ENCODE data around the gene NPAS4.
"Not testable (repeated sequence)": the region's sequence is repeated elsewhere in the genome, so short reads cannot be mapped to it uniquely, and the experiment has no call there.

The NPAS4 gene

DNA sequence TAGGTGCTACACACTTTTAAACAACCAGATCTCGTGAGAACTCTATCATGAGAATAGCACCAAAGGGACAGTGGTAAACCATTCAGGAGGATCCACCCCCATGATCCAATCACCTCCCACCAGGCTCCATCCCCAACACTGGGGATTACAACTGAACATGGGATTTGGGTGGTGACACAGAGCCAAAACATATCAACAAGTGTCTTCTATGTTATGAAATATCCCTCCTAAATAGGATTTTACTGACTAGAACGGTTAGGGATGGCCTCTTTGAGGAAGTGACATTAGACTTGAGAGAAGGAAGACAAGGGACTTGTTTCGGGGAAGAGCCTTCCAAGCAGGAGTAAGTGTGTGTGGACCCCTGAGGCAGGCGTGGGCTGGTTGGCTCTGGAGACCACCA is 29.7 kb downstream of the NPAS4 start:
- no peaks in the 10 kb centered on the region for H3K36me3 ChIP-seq (ENCODE audit: insufficient read depth, low read length)
- no peak overlapping the region for H3K4me3 ChIP-seq (ENCODE audit: low read length)
- no peaks in the 10 kb centered on the region for H3K27me3 ChIP-seq (ENCODE audit: insufficient read depth, low read length)
- no peaks in the 10 kb centered on the region for H3K4me1 ChIP-seq (ENCODE audit: insufficient read depth, low read length)
- no peak overlapping the region for H2AFZ ChIP-seq (ENCODE audit: low read depth, low read length)
- peaks cover 5% of the 10 kb centered on the region for H3K9me3 ChIP-seq (ENCODE audit: low read length)

DNA sequence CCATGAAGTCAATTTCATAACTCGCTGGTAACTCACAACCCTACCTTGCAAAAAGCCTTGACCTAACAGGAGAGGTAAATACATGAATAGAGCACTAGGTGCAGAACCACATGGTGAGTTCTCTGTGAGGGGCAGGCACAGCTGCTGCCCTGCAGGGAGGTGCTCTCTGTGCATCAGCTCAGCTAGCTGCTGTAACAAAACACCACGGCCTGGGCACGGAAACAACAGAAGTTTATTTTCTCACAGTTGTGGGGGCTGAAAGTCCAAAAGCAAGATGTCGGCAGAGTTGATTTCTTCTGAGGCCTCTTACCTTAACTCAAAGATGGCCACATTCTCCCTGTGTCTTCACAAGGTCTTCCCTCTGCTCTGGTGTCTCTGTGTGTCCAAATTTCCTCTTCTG is 30.8 kb downstream of the NPAS4 start:
- H3K9me3 ChIP-seq (ENCODE audit: low read length) = peaks cover 5% of the 10 kb centered on the region
- no peak overlapping the region for H3K4me3 ChIP-seq (ENCODE audit: low read length)
- H3K27me3 ChIP-seq (ENCODE audit: insufficient read depth, low read length) = no peaks in the 10 kb centered on the region
- no peaks in the 10 kb centered on the region for H3K36me3 ChIP-seq (ENCODE audit: insufficient read depth, low read length)
- H3K4me1 ChIP-seq (ENCODE audit: insufficient read depth, low read length) = no peaks in the 10 kb centered on the region
- H2AFZ ChIP-seq (ENCODE audit: low read depth, low read length) = no peak overlapping the region

DNA sequence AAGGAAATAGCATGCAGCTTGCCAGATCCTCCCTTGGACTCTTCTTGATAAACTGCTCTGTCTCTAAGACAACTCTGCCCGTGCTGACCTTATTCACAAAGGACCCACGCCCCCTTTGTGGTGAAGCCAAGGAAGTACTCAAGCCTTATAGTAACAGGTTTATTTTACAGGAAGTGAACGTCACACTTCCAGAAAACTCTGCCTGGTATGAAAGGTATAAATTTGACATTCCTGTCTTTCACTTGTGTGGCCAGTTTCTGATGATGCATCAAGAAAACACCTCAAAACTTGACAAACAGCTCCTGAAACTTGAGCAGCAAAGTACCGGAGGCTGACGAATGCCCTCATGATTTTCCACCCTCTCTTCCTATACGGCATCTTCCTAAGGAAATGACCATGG is 33.4 kb downstream of the NPAS4 start:
- Histone ChIP-seq H3K36me3 (ENCODE audit: insufficient read depth, low read length) (no peaks in the 10 kb centered on the region), H3K27me3 (ENCODE audit: insufficient read depth, low read length) (no peaks in the 10 kb centered on the region), H3K4me1 (ENCODE audit: insufficient read depth, low read length) (no peaks in the 10 kb centered on the region), H3K9me3 (ENCODE audit: low read length) (peaks cover 5% of the 10 kb centered on the region), H3K4me3 (ENCODE audit: low read length) (no peak overlapping the region), H2AFZ (ENCODE audit: low read depth, low read length) (no peak overlapping the region)

DNA sequence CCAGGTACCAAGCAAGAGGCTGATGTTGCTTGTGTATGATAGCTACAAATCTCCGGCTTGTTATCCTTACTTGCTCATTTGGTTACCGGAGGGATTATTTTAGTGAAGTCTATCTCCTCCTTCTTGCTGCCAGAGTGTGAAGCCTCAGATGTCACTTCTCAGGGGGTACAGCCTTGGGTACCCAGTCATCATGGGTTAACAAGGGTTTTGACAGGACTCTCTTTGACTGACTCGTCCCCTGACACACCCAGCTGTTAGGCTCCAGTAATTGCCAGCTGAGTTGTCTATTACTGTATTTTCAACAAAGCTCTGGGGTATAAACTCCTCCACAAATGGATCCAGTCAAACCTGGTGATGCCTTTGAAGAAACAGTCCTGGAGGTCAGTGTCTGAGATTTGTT is 34.0 kb downstream of the NPAS4 start:
- no peaks in the 10 kb centered on the region for H3K27me3 ChIP-seq (ENCODE audit: insufficient read depth, low read length)
- no peak overlapping the region for H3K4me3 ChIP-seq (ENCODE audit: low read length)
- H3K9me3 ChIP-seq (ENCODE audit: low read length) = peaks cover 5% of the 10 kb centered on the region
- H3K4me1 ChIP-seq (ENCODE audit: insufficient read depth, low read length) = no peaks in the 10 kb centered on the region
- no peak overlapping the region for H2AFZ ChIP-seq (ENCODE audit: low read depth, low read length)
- H3K36me3 ChIP-seq (ENCODE audit: insufficient read depth, low read length) = no peaks in the 10 kb centered on the region

DNA sequence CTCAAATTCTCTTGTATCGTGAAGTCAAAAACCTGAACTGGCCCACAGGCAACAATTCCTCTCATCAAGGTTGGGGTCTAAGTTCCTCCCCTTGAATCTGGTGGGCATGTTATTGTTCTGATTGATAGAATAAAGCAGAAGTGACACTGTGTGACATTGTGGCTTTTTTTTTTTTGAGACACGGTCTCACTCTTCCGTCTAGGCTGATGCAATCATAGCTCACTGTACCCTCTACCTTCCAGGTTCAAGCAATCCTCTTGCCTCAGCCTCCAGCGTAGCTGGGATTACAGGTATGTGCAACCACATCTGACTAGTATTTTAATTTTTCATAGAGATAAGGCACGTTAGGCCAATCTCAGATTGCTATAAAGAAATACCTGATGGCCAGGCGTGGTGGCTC is 37.0 kb downstream of the NPAS4 start:
- Histone ChIP-seq H3K27me3 (ENCODE audit: insufficient read depth, low read length) (no peaks in the 10 kb centered on the region), H3K36me3 (ENCODE audit: insufficient read depth, low read length) (no peaks in the 10 kb centered on the region), H3K4me1 (ENCODE audit: insufficient read depth, low read length) (no peaks in the 10 kb centered on the region), H3K4me3 (ENCODE audit: low read length) (no peak overlapping the region), H3K9me3 (ENCODE audit: low read length) (no peaks in the 10 kb centered on the region), H2AFZ (ENCODE audit: low read depth, low read length) (no peak overlapping the region)

DNA sequence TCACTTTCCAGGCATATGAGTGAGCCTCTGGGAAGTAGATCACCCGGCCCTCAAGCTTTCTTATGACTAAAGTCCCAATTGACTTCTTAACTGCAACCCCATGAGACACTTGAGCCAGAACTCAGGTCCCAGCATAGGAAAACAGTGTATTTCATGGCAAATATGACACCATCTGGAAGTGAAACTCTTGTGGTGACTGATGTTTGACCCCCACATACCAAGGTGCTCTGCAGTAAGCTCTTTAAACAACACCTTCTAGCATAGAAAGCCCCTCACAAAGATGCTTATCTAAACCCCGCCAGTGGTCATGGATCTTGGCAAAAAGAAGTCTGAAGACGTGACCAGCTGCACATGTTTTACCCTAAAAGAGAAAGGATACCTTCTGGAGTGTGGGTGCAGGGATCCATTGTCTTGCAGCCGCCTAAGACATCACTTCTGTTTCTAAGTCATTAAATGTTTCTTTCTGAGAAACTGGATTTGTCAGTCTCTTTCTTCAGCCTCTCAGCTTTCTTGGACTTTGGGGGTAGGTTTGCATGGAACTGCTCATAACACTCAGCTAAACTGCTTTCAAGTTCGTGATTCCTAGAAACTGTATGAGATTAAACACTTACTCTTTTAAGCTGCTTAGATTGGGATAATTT is 38.4 kb downstream of the NPAS4 start:
- Histone ChIP-seq H2AFZ (ENCODE audit: low read depth, low read length) (no peak overlapping the region), H3K36me3 (ENCODE audit: insufficient read depth, low read length) (no peaks in the 10 kb centered on the region), H3K9me3 (ENCODE audit: low read length) (no peaks in the 10 kb centered on the region), H3K4me1 (ENCODE audit: insufficient read depth, low read length) (no peaks in the 10 kb centered on the region), H3K27me3 (ENCODE audit: insufficient read depth, low read length) (no peaks in the 10 kb centered on the region), H3K4me3 (ENCODE audit: low read length) (no peak overlapping the region)

DNA sequence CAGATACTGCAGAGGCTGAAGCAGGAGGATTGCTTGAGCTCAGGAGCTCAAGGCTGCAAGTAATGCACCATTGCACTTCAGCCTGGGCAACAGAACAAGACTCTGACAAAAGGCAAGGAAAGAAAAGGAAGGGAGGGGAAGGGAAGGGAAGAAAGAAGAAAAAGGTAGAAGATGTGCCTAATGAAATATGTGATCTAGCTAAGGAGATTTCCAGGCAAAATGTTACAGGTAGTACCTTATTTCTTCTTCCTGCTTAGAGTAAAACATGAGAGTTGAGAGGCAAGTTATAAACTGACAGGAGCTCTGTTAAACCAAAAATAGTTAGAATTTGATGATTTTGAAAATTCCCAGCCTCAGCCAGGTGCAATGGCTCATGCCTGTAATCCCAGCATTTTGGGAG is 41.2 kb downstream of the NPAS4 start:
- Histone ChIP-seq H3K4me1 (ENCODE audit: insufficient read depth, low read length) (no peaks in the 10 kb centered on the region), H3K27me3 (ENCODE audit: insufficient read depth, low read length) (no peaks in the 10 kb centered on the region), H3K9me3 (ENCODE audit: low read length) (no peaks in the 10 kb centered on the region), H3K36me3 (ENCODE audit: insufficient read depth, low read length) (no peaks in the 10 kb centered on the region), H3K4me3 (ENCODE audit: low read length) (no peak overlapping the region), H2AFZ (ENCODE audit: low read depth, low read length) (no peak overlapping the region)

DNA sequence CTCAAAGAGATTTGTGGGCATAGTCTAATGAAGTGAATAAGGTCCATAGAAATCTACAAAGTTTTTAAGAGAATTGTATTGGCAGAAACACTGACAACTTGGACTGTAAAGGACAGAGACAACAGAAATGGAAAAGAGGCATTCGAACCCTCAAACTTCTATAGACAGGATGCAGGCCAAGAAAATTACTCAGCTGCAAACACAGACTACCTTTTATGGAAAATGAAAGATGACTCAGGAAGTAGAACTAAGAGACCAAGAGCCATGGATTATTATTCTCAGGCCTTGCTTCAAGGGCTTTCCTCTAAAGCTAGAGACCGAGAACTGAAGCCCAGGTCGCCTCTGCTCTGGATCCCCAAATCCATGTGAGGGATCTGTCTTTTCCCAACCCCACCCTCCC is 42.1 kb downstream of the NPAS4 start:
- no peak overlapping the region for H3K4me3 ChIP-seq (ENCODE audit: low read length)
- no peaks in the 10 kb centered on the region for H3K36me3 ChIP-seq (ENCODE audit: insufficient read depth, low read length)
- no peaks in the 10 kb centered on the region for H3K27me3 ChIP-seq (ENCODE audit: insufficient read depth, low read length)
- no peak overlapping the region for H2AFZ ChIP-seq (ENCODE audit: low read depth, low read length)
- H3K4me1 ChIP-seq (ENCODE audit: insufficient read depth, low read length) = peaks cover 7% of the 10 kb centered on the region
- H3K9me3 ChIP-seq (ENCODE audit: low read length) = no peaks in the 10 kb centered on the region

DNA sequence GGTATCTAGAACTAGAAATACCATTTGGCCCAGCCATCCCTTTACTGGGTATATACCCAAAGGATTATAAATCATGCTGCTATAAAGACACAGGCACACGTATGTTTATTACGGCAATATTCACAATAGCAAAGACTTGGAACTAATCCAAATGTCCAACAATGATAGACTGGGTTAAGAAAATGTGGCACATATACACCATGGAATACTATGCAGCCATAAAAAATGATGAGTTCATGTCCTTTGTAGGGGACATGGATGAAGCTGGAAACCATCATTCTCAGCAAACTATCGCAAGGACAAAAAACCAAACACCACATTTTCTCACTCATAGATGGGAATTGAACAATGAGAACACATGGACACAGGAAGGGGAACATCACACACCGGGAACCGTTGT is 43.3 kb downstream of the NPAS4 start:
- peaks cover 15% of the 10 kb centered on the region for H3K4me1 ChIP-seq (ENCODE audit: insufficient read depth, low read length)
- H2AFZ ChIP-seq (ENCODE audit: low read depth, low read length); H3K4me3 ChIP-seq (ENCODE audit: low read length); H3K9me3 ChIP-seq (ENCODE audit: low read length); H3K36me3 ChIP-seq (ENCODE audit: insufficient read depth, low read length); H3K27me3 ChIP-seq (ENCODE audit: insufficient read depth, low read length): not testable (repeated sequence)

DNA sequence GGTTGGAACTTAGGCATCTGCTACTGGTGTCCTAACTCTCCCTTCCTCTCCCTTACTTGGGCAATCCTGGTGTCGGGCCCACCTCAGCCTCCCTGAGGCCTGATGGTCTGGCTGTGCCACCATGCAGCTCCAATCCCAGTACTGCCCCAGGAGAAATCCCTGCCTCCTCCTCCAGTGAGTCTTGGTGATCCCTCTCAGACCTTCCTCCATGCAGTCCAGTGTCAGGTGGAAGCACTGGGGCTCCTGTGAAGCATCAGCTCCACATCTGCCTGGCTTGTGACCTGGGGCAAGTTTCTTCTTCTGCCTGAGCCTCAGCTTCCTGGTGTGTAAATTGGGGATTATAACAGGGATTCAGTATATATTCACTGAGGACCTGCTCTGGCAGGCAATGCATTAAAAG is 44.1 kb downstream of the NPAS4 start:
- no peaks in the 10 kb centered on the region for H3K9me3 ChIP-seq (ENCODE audit: low read length)
- no peaks in the 10 kb centered on the region for H3K36me3 ChIP-seq (ENCODE audit: insufficient read depth, low read length)
- peaks cover 17% of the 10 kb centered on the region for H3K4me1 ChIP-seq (ENCODE audit: insufficient read depth, low read length)
- no peaks in the 10 kb centered on the region for H3K27me3 ChIP-seq (ENCODE audit: insufficient read depth, low read length)
- H3K4me3 ChIP-seq (ENCODE audit: low read length) = no peak overlapping the region
- no peak overlapping the region for H2AFZ ChIP-seq (ENCODE audit: low read depth, low read length)

DNA sequence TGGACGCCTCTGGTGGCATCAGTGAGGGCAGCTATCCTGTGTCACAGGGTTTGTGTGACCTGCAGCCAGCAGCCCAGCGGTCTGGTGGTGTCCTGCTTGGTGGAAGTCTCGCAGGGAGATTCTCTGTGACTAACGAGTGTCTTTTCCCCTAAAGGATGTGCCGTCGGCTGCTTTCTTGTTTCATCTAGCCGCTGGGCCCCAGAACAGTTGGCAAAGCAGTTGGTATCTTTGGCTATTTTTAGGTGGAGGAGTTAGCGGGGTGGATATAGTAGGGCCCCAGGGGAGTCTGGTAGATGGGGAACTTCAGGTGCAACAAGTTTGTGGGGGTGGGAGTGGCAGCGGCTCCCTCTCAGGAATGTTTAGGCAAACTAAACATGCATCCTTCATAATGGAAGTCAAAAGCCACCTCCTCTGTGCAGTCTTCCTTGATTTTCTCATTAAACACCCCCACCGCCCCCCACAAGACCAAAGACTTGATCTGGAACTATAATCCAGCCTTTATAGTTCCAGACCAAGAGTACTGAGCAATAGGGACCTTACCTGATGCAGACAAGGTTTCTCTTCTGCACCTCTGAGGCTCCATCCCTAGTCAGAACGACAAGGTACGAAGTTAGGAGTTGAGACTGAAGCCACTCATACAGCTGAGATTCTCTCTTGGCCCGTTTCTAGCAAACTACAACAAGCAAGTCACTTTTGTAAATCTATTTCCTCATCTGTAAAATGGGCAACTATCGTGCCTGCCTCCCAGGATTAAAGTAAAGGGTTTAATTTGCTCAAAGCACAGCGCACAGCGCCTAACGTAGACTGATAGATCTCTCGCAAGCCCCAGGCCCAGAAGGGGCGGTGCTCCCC is 44.8 kb downstream of the NPAS4 start:
- H3K4me1 ChIP-seq (ENCODE audit: insufficient read depth, low read length) = peaks cover 17% of the 10 kb centered on the region
- H2AFZ ChIP-seq (ENCODE audit: low read depth, low read length) = peak overlapping the region; percentile 96
- H3K4me3 ChIP-seq (ENCODE audit: low read length) = peak overlapping the region; percentile 55
- no peaks in the 10 kb centered on the region for H3K9me3 ChIP-seq (ENCODE audit: low read length)
- no peaks in the 10 kb centered on the region for H3K27me3 ChIP-seq (ENCODE audit: insufficient read depth, low read length)
- no peaks in the 10 kb centered on the region for H3K36me3 ChIP-seq (ENCODE audit: insufficient read depth, low read length)

DNA sequence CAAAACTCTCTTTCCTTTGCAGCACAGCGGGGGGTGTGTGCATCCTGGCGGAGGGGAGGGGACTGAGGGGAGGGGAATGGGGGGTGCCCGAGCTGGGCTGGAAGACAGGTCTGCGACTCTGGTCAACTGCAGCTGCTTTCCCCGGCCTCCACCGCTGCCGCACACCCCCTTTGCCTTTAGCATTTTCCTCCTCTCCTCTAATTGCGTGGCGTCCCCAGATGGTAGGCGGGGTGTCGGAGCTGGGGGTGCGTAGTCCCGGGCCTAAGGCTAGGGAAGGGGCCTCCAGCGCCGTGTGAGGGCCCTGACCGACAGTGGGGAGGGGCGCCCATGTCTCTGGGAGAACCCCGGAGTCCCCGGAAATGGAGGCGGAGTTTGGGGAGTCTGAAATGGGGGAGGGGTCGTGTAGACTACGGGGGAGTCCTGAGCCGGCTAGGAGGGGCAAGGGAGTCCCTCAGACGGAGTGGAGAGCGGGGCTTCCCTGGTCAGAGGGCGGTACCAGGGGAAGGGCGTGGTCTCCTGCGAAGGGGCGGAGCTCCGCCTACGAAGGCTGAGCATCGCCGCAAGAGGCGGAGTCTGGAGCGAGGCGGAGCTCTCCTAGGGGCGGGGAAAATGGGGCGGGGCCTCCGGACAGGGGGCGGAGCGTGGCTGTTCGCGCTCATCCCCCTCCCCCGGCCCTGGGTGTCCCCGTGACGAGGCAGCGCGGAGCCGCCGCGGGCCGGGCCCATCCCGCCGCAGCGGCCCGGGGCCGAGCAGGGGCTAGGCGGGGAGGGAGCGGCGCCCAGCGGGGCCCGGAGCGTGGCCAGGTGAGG is 45.6 kb downstream of the NPAS4 start, which contains the start of gene PELI3:
Gene PELI3, plus strand, starts transcription at position 681 of the 809 bp plus-strand sequence. CDS start 1,224 bp downstream, outside the sequence.
- Histone ChIP-seq H3K4me1 (ENCODE audit: insufficient read depth, low read length) (peaks cover 17% of the 10 kb centered on the region), H3K27me3 (ENCODE audit: insufficient read depth, low read length) (no peaks in the 10 kb centered on the region), H3K4me3 (ENCODE audit: low read length) (peak within 1 kb of the TSS; percentile 55), H3K36me3 (ENCODE audit: insufficient read depth, low read length) (peaks cover 6% of the 10 kb centered on the region), H2AFZ (ENCODE audit: low read depth, low read length) (peak within 1 kb of the TSS; percentile 96), H3K9me3 (ENCODE audit: low read length) (no peaks in the 10 kb centered on the region)

DNA sequence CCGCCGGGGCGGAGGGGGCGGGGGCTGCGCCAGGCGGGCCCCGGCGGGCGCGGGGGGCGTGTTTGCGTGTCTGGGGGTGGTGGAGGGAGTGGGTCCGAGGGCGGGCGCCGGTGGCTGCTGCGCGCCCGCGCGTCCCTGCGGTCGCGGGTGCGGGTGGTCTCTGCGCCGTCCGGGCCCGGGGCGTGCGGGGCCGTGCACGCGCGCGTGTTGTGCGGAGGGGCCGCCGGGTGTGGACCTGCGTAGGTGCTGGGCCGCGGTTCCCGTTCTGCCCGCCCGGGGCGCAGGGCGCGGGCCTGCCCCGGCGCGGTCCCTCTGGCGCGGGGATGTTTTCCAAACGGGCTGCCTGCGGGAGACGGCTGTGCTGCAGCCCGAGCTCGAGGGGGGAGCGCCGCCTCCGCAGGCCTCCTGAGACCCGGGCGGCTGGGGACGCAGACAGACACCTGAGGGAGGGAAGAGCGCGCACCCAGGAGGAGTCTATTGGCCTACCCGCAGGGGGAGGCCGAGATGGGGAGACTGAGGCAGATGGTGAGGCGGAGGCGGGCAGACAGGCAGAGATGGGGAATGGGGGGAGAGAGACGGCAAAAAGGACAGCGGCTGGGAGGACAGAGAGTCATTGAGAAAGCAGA is 46.3 kb downstream of the NPAS4 start:
- Histone ChIP-seq H3K4me1 (ENCODE audit: insufficient read depth, low read length) (peaks cover 17% of the 10 kb centered on the region), H3K4me3 (ENCODE audit: low read length) (peak overlapping the region; percentile 55), H2AFZ (ENCODE audit: low read depth, low read length) (peak overlapping the region; percentile 75), H3K9me3 (ENCODE audit: low read length) (no peaks in the 10 kb centered on the region), H3K27me3 (ENCODE audit: insufficient read depth, low read length) (no peaks in the 10 kb centered on the region), H3K36me3 (ENCODE audit: insufficient read depth, low read length) (peaks cover 8% of the 10 kb centered on the region)
